HepG2 (cell line): ENCODE measurements around the gene CEP83. TPM values are rescaled to one million over a fixed set of nuclear protein-coding genes. Genes with fewer than 3 reads are reported as not detected.

ENCODE experiments used
- ARID4A ChIP-seq: sonication (generic); formaldehyde crosslinking; IDR thresholded peaks from 2 replicates; pipeline ENCODE4 v1.5.0; 2020; ENCODE audit warnings: mild to moderate bottlenecking, missing genetic modification reagents, borderline replicate concordance
- ATAD3A ChIP-seq: sonication (generic); formaldehyde crosslinking; IDR thresholded peaks from 2 replicates; pipeline ENCODE4 v1.4.0; 2020; ENCODE audit warnings: missing genetic modification reagents
- BCL6 ChIP-seq: IDR thresholded peaks from 2 replicates; pipeline ENCODE4 v1.6.1; 2016; ENCODE audit warnings: missing genetic modification reagents, missing compliant biosample characterization
- ETV6 ChIP-seq: sonication (generic); formaldehyde crosslinking; conservative IDR thresholded peaks from 2 replicates; pipeline ENCODE4 v1.4.0; 2020; ENCODE audit warnings: missing genetic modification reagents
- ISX ChIP-seq: sonication (generic); formaldehyde crosslinking; conservative IDR thresholded peaks from 2 replicates; pipeline ENCODE4 v1.5.0; 2020; ENCODE audit warnings: missing genetic modification reagents
- KDM5A ChIP-seq: fragments of 200-600 bp; sonication (generic); IDR thresholded peaks from 2 replicates; pipeline ENCODE4 v1.7.0; 2018; ENCODE audit warnings: antibody characterized with exemption, mild to moderate bottlenecking, low read length, borderline replicate concordance
- KLF9 ChIP-seq: IDR thresholded peaks from 2 replicates; pipeline ENCODE4 v1.6.1; 2016; ENCODE audit warnings: low read depth
- MED1 ChIP-seq: sonication (generic); formaldehyde crosslinking; IDR thresholded peaks from 2 replicates; pipeline ENCODE4 v1.4.0; 2020; ENCODE audit warnings: missing genetic modification reagents
- POGZ ChIP-seq: sonication (generic); formaldehyde crosslinking; IDR thresholded peaks from 2 replicates; pipeline ENCODE4 v1.4.0; 2020; ENCODE audit warnings: mild to moderate bottlenecking, missing genetic modification reagents
- REST ChIP-seq, 2 experiments: IDR thresholded peaks; 2 replicates each; pipeline ENCODE4 v1.6.1; 2011 to 2012; ENCODE audit warnings: low read length in 2 of 2, borderline replicate concordance in 1 of 2, low read depth in 1 of 2, mild to moderate bottlenecking in 1 of 2, moderate library complexity in 1 of 2
- SKI ChIP-seq: fragments of 450-650 bp; IDR thresholded peaks from one replicate; pipeline ENCODE4 v1.6.1; 2018; ENCODE audit warnings: mild to moderate bottlenecking; ENCODE audit not compliant: partially characterized antibody
- SNRNP70 ChIP-seq: fragments of 200-400 bp; formaldehyde crosslinking; IDR thresholded peaks from 2 replicates; pipeline ENCODE4 v1.6.1; 2017; ENCODE audit warnings: mild to moderate bottlenecking, low read depth, low read length, moderate library complexity
- SOX6 ChIP-seq, 2 experiments: fragments of 450-650 bp in 1 of 2; sonication (generic) in 1 of 2; formaldehyde crosslinking in 1 of 2; IDR thresholded peaks; 2 replicates each; pipeline versions ENCODE4 v1.4.0 to v1.6.1; 2017 to 2020; ENCODE audit warnings: antibody characterized with exemption in 1 of 2, mild to moderate bottlenecking in 1 of 2, missing genetic modification reagents in 1 of 2
- TBL1XR1 ChIP-seq: fragments of 150-350 bp; IDR thresholded peaks from 2 replicates; pipeline ENCODE4 v1.6.1; 2014; ENCODE audit warnings: borderline replicate concordance, low read length; ENCODE audit not compliant: partially characterized antibody
- THAP7 ChIP-seq: sonication (generic); formaldehyde crosslinking; IDR thresholded peaks from 2 replicates; pipeline ENCODE4 v1.8.1; 2023; ENCODE audit warnings: mild to moderate bottlenecking, missing genetic modification reagents
- ZBTB33 ChIP-seq: sonication (generic); formaldehyde crosslinking; IDR thresholded peaks from 2 replicates; pipeline ENCODE4 v1.4.0; 2020; ENCODE audit warnings: missing genetic modification reagents
- ZKSCAN1 ChIP-seq: fragments of 150-350 bp; IDR thresholded peaks from 2 replicates; pipeline ENCODE4 v1.6.1; 2014; ENCODE audit warnings: low read length
- ZNF232 ChIP-seq: sonication (generic); formaldehyde crosslinking; IDR thresholded peaks from 2 replicates; pipeline ENCODE4 v1.4.0; 2020; ENCODE audit warnings: missing genetic modification reagents, borderline replicate concordance
- ZNF263 ChIP-seq: sonication (generic); formaldehyde crosslinking; IDR thresholded peaks from 2 replicates; pipeline ENCODE4 v1.4.0; 2020; ENCODE audit warnings: missing genetic modification reagents
- ZNF598 ChIP-seq: sonication (generic); formaldehyde crosslinking; IDR thresholded peaks from 2 replicates; pipeline ENCODE4 v1.5.1; 2020; ENCODE audit warnings: mild to moderate bottlenecking, missing genetic modification reagents, borderline replicate concordance
- ZNF713 ChIP-seq: sonication (generic); formaldehyde crosslinking; IDR thresholded peaks from 2 replicates; pipeline ENCODE4 v1.4.0; 2020; ENCODE audit warnings: mild to moderate bottlenecking, missing genetic modification reagents
- polyA plus RNA-seq, 8 experiments: library from polyadenylated mRNA; depleted of rRNA in 3 of 8; stranded (reverse) in 7 of 8; unstranded in 1 of 8; fragments of >200 nt; fragmentation: Illumina TruSeq in 4 of 8; extraction: Trizol in 4 of 8; gene quantifications; 2 replicates each; pipeline versions ENCODE4 v1.2.1 to v1.2.3, GENCODE V29; 2011 to 2016; ENCODE audit warnings: low read depth in 4 of 8, missing spikeins in 1 of 8, mixed read lengths in 1 of 8; ENCODE audit not compliant: insufficient read depth in 1 of 8
- total RNA-seq, 5 experiments: library from RNA; depleted of rRNA; stranded (reverse); fragments of >200 nt; fragmentation: Illumina TruSeq; extraction: Trizol; gene quantifications; 2 replicates each; pipeline ENCODE4 v1.2.3, GENCODE V29; 2016; ENCODE audit warnings: low read depth in 1 of 5

CEP83 gene
- total and polyA plus RNA-seq, 2 of the 13 experiments (the other 11 are each of a cell fraction or from before 2014, with no cell fraction given): 6.2 to 19.2 TPM

- no peak for TF ChIP-seq ZBTB33 (CRISPR knock-in tag)
- TF ChIP-seq REST (IDR thresholded peaks at IDR 0.05; ENCODE audit: borderline replicate concordance in 1 of 2, low read depth in 1 of 2, low read length in 2 of 2): no peak
- no peak for TF ChIP-seq KDM5A
- no peak for TF ChIP-seq THAP7 (CRISPR knock-in tag)
- no peak for TF ChIP-seq ZNF598
- no peak for TF ChIP-seq ATAD3A
- no peak for TF ChIP-seq MED1
- TF ChIP-seq ZNF232 (CRISPR knock-in tag): no peak
- no peak for TF ChIP-seq ZNF263 (CRISPR knock-in tag)
- no peak for TF ChIP-seq SNRNP70
- TF ChIP-seq ISX (CRISPR knock-in tag): no peak
- TF ChIP-seq ETV6: no peak
- no peak for TF ChIP-seq ARID4A (CRISPR knock-in tag)
- TF ChIP-seq ZNF713 (CRISPR knock-in tag): no peak
- no peak for TF ChIP-seq SOX6 (IDR thresholded peaks at IDR 0.05)
- TF ChIP-seq SOX6 (CRISPR knock-in tag; IDR thresholded peaks at IDR 0.05): 0 out of 2 replicates have a peak, but pooled peaks have one; percentile 19
- TF ChIP-seq ZKSCAN1: peak; percentile 98
- peak; percentile 68 for TF ChIP-seq SKI
- 0 out of 2 replicates have a peak, but pooled peaks have one; percentile 17 for TF ChIP-seq POGZ (CRISPR knock-in tag)
- TF ChIP-seq KLF9: no peak
- TF ChIP-seq TBL1XR1: peak; percentile 26
- TF ChIP-seq BCL6 (CRISPR knock-in tag): 0 out of 2 replicates have a peak, but pooled peaks have one; percentile 10
Measured at GRCh38 chr12:94299846-94300245, 159.8 kb downstream of the CEP83 start (continued).
